ENCODE results near the gene ARHGEF4.

DNA sequence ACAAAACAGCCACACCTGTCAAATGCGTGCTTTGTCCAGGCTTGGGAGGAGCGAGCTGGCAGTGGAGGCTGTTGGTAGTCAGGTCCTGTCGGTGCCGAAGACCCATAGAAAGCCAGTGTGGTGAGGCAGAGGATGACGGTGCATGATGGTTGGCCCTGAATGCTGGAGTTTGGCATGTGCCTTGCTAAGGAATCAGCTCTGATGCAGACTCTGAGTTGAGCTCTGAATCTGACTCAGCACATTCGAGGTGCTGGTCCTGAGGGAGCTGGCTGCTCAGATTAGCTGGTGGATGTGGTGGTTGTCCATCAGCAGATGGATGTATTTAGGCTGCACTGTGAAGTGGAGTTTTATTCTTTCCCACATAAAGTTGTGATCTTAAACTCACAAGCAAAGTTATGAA, 111.3 kb downstream of the ARHGEF4 start:
- TF ChIP-seq POLR2A (IDR thresholded peaks at IDR 0.05): no peak
- TF ChIP-seq, protein P1, sequence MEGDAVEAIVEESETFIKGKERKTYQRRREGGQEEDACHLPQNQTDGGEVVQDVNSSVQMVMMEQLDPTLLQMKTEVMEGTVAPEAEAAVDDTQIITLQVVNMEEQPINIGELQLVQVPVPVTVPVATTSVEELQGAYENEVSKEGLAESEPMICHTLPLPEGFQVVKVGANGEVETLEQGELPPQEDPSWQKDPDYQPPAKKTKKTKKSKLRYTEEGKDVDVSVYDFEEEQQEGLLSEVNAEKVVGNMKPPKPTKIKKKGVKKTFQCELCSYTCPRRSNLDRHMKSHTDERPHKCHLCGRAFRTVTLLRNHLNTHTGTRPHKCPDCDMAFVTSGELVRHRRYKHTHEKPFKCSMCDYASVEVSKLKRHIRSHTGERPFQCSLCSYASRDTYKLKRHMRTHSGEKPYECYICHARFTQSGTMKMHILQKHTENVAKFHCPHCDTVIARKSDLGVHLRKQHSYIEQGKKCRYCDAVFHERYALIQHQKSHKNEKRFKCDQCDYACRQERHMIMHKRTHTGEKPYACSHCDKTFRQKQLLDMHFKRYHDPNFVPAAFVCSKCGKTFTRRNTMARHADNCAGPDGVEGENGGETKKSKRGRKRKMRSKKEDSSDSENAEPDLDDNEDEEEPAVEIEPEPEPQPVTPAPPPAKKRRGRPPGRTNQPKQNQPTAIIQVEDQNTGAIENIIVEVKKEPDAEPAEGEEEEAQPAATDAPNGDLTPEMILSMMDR (IDR thresholded peaks at IDR 0.05): no peak

Measured in heart left ventricle (tissue), 13 donors.